ENCODE measurements around the gene GHRH. TPM values are rescaled to one million over a fixed set of nuclear protein-coding genes. Genes with fewer than 3 reads are reported as not detected.

Gene GHRH
- total RNA-seq, 2 donors from 2014 or later, result not detected

Other genes starting within 250 kb of the GHRH start
- gene RBL1, start 165.8 kb downstream of the GHRH start, total RNA-seq, result 10 to 100 TPM; 38.3 to 44.1 TPM
- gene RPN2, start 82.5 kb downstream of the GHRH start, total RNA-seq, result 100 to 1,000 TPM; 128 to 145 TPM
- gene MROH8, start 82.3 kb downstream of the GHRH start, total RNA-seq, result 1 to 10 TPM; 5.0 to 5.2 TPM
- gene MANBAL, start 27.8 kb upstream of the GHRH start, total RNA-seq, result 10 to 100 TPM; 15.6 to 19.6 TPM
- 1 to 10 TPM; 5.1 to 6.2 TPM for gene SRC, start 84.3 kb upstream of the GHRH start, total RNA-seq